Fibroblast of the aortic adventitia (primary cell): Measurements from ENCODE around the gene STK39. TPM values are rescaled to one million over a fixed set of nuclear protein-coding genes. Genes with fewer than 3 reads are reported as not detected.

ENCODE experiments used
- DNase-seq: peaks from one replicate; pipeline ENCODE4 v3.0.0-alpha.2; 2010; ENCODE audit warnings: low read depth
- H3K4me3 ChIP-seq: 2 replicates; pipeline ENCODE4 v1.5.1; 2011; ENCODE audit warnings: low read depth, mild to moderate bottlenecking, control low read depth, low read length, moderate library complexity
- total RNA-seq: library from RNA; depleted of rRNA; stranded (reverse); fragments of >200 nt; gene quantifications from 2 replicates; pipeline ENCODE4 v1.2.3, GENCODE V29; 2012; ENCODE audit warnings: low replicate concordance
- TF ChIP-seq, protein P1 (sequence below): IDR thresholded peaks from 2 replicates; pipeline ENCODE4 v1.5.1; 2011; ENCODE audit warnings: mild to moderate bottlenecking, low read length, control low read depth, inconsistent platforms; ENCODE audit not compliant: insufficient read depth

STK39 gene
- total RNA-seq, 1 donor, result 31.0 TPM

DNA sequence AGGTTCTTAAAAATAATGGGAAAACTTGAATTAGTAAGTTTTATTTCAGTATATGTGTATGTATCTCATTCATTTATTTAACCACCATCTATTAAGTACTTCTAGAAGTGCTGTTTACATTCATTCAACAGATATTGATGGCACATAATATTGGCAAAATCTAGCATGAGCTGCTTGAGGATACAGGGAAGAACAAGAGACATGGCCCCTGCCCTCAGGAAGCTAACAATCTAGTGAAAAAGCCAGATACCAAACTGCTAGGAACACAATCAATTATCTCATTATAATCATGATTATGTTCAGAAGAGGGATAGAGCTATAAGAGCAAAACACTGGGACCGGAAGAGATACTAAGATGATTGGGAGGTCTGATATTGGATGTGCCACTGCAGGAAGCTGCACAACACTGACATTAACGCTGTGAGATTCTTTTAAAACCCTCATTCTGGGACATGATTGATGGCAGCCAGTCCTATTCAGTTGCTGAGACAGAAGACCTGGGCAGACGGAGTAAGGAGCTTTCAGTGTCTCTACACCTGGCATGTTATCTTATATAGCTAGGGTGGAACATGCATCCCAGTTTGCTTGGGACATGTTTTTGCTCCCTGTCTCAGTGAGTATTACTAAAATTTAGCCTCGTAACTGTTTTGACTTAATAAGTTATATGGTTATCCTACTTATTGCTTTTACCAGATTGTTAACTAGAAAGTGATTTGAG lies 314.1 kb downstream of the STK39 start:
- H3K4me3 ChIP-seq, result no peak overlapping the region
- DNase-seq, result no peak
- TF ChIP-seq, protein P1, sequence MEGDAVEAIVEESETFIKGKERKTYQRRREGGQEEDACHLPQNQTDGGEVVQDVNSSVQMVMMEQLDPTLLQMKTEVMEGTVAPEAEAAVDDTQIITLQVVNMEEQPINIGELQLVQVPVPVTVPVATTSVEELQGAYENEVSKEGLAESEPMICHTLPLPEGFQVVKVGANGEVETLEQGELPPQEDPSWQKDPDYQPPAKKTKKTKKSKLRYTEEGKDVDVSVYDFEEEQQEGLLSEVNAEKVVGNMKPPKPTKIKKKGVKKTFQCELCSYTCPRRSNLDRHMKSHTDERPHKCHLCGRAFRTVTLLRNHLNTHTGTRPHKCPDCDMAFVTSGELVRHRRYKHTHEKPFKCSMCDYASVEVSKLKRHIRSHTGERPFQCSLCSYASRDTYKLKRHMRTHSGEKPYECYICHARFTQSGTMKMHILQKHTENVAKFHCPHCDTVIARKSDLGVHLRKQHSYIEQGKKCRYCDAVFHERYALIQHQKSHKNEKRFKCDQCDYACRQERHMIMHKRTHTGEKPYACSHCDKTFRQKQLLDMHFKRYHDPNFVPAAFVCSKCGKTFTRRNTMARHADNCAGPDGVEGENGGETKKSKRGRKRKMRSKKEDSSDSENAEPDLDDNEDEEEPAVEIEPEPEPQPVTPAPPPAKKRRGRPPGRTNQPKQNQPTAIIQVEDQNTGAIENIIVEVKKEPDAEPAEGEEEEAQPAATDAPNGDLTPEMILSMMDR, result no peak

DNA sequence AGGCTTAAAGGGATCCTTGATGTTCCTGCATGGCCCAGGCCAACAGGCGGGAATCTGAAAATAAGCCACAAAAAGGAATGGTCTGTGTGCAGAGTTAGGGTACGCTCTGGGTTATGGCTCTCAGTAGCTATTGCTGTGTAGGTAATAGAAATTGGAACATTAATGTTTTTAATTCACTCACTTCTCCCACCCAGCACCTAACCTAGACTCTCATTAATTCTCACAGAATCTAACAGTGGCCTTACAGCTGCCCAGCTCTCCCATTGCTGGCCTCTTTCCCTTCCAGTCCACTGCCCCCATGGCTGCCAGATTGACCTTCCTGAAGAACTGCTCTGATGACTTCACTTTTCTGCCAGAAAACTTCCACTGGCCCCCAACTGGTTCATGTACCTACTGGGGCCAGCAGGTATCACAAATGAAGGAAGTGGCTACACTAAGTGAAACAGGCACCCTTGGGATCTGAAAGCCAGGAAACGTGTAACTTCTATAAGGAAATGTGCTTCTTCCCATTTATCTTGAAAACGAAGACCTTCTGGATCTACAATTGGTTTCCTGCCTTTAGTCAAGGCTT lies 315.2 kb downstream of the STK39 start:
- no peak overlapping the region for H3K4me3 ChIP-seq
- no peak for DNase-seq
- TF ChIP-seq, protein P1, result no peak

DNA sequence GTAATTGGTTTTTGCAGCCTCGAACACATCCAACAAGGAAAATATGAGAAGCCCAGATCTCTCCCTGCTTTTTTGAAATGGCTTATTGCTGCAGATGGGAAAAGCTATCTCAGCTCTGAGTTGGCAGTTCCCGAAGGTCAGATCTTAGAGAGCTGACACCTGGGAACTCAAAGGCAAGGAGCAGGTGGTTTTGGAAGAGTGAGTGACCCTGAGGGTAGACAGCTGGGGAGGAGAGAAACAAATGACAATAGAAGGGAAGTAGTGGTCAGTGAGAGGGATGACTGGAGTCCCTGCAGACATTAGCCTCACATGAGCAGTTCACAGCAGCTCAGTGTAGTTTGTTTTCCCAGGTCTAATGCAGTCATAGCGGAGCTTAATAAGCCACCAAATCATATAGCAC lies 317.9 kb downstream of the STK39 start:
- DNase-seq, result no peak
- TF ChIP-seq, protein P1, result no peak
- H3K4me3 ChIP-seq, result no peak overlapping the region

DNA sequence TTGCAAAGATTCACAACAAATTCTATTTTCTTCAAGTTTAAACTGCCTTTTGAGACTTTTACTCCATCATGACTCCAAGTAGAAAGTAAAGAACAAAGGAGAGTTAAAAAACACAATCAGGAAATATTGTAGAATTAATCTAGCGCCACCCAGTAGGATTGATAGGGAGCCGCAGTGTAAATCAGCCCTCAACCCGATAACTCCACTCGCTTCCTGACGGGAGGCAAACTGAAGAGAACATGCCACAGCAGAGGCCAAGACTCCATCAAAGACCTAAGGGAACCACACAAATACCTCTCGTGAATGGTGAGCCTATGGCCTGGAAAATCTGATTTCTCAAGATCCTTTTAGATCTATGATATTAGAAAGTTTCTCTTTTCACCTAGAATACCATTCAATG lies 319.0 kb downstream of the STK39 start:
- TF ChIP-seq, protein P1, result no peak
- no peak for DNase-seq
- no peak overlapping the region for H3K4me3 ChIP-seq

DNA sequence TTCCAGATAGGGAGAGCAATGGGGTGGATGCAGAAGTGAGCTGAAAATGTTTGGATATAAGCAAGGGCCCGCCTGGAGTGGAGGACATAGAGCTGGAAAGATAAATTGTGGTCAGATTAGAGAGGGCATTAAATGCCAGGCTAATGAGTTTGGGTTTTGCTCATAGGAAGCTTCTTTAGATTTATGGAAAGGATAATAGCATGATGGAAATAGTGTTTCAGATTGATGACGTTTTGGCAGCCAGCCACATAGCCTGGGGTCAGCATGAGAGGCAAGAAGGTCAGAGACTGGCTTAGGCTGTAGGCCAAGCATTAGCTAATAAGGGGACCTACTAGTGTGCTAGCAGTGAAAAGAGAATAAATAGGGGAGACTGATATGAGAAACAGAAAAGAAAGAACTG lies 321.6 kb downstream of the STK39 start:
- no peak for DNase-seq
- no peak overlapping the region for H3K4me3 ChIP-seq
- TF ChIP-seq, protein P1, result no peak

DNA sequence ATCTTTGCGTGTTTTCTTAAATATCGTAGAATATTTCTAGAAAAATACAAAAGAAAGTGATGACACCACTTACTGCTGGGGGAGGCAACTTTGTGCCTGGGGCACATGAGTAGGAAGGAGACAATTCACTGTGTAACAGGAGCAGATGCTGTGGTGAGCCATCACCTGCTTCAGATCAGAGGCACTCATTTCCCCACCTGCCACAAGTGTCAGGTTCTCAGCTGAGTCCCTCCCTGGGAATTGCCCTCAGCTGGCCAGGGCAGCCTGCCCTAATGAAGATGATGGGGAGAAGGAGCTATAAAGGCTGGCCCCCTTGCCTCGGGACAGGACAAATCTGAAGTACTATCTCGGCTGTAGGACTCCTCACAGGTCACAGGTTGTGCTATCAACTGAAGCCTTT lies 322.8 kb downstream of the STK39 start:
- TF ChIP-seq, protein P1, result no peak
- H3K4me3 ChIP-seq, result no peak overlapping the region
- no peak for DNase-seq
